Measurements from ENCODE around the gene TPD52L2.
"Not testable (repeated sequence)": the region's sequence is repeated elsewhere in the genome, so short reads cannot be mapped to it uniquely, and the experiment has no call there.

The TPD52L2 gene

GRCh38 chr20:63835021-63835858 is 29.8 kb upstream of the TPD52L2 start:
- DNase-seq (ENCODE audit: low read depth), result peak; percentile 84

GRCh38 chr20:63836458-63837344 is 28.4 kb upstream of the TPD52L2 start:
- no peak for DNase-seq (ENCODE audit: low read depth)

- no peak for DNase-seq (ENCODE audit: low read depth)
Measured at GRCh38 chr20:63837479-63837878, 27.6 kb upstream of the TPD52L2 start.

GRCh38 chr20:63839620-63840019 is 25.4 kb upstream of the TPD52L2 start:
- DNase-seq (ENCODE audit: low read depth), result no peak

- no peak for DNase-seq (ENCODE audit: low read depth)
Measured at GRCh38 chr20:63840405-63840828, 24.7 kb upstream of the TPD52L2 start.

GRCh38 chr20:63842258-63842657 is 22.8 kb upstream of the TPD52L2 start:
- no peak for DNase-seq (ENCODE audit: low read depth)

GRCh38 chr20:63843222-63843621 is 21.8 kb upstream of the TPD52L2 start:
- DNase-seq (ENCODE audit: low read depth), result no peak

- DNase-seq (ENCODE audit: low read depth), result no peak
Measured at GRCh38 chr20:63843778-63844177, 21.3 kb upstream of the TPD52L2 start.

GRCh38 chr20:63844511-63844991 is 20.5 kb upstream of the TPD52L2 start:
- DNase-seq (ENCODE audit: low read depth), result no peak

- peak; percentile 80 for DNase-seq (ENCODE audit: low read depth)
Measured at GRCh38 chr20:63846128-63846771, 18.8 kb upstream of the TPD52L2 start.

GRCh38 chr20:63846888-63847236 is 18.2 kb upstream of the TPD52L2 start:
- no peak for DNase-seq (ENCODE audit: low read depth)

GRCh38 chr20:63847237-63848002 is 17.6 kb upstream of the TPD52L2 start:
- peak; percentile 96 for DNase-seq (ENCODE audit: low read depth)

- no peak for DNase-seq (ENCODE audit: low read depth)
Measured at GRCh38 chr20:63848003-63848911, 16.8 kb upstream of the TPD52L2 start.

- no peak for DNase-seq (ENCODE audit: low read depth)
Measured at GRCh38 chr20:63850689-63851547, 14.2 kb upstream of the TPD52L2 start.

- not testable (repeated sequence) for DNase-seq (ENCODE audit: low read depth)
Measured at GRCh38 chr20:63851548-63851943, 13.5 kb upstream of the TPD52L2 start.

- not testable (repeated sequence) for DNase-seq (ENCODE audit: low read depth)
Measured at GRCh38 chr20:63853733-63854068, 11.4 kb upstream of the TPD52L2 start.

- peak; percentile 90 for DNase-seq (ENCODE audit: low read depth)
Measured at GRCh38 chr20:63854069-63854765, 10.9 kb upstream of the TPD52L2 start.

GRCh38 chr20:63854766-63855362 is 10.2 kb upstream of the TPD52L2 start:
- no peak for DNase-seq (ENCODE audit: low read depth)
